Measurements from ENCODE around the gene ARHGDIB.

ARHGDIB gene

DNA sequence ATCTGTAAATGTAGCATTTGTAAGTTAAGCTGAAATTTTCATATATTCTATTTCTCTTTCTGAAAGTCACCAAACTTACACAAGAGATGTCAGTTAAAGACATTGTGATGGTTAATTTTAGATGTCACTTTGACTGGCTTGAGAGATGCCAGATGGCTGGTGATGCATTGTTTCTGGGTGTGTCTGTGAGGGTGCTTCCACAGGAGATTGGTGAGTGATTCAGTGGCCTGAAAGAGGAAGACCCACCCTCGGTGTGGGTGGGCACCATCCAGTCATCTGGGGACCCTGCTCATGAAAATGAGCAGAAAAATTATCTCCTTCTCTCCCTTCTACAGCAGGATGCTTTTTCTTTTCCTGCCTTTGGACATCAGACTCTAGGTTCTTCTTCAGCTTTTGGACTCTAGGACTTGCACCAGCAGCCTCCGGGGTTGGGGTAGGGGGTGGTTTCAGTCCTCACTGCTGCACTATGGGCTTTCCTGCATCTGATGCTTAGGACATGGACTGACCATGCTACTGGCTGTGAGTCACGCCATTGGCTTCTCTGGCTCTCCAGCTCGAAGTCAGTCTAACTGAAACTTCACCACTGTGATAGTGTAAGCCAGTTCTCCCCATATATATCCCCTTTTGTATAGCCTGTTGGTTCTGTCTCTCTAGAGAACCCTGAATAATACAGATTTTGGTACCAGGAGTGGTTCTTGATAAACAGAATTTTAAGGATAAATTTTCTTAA, 32.3 kb upstream of the ARHGDIB start:
- no peak for DNase-seq (ENCODE audit: extremely low read depth, low read depth)
- TF ChIP-seq, protein P1, sequence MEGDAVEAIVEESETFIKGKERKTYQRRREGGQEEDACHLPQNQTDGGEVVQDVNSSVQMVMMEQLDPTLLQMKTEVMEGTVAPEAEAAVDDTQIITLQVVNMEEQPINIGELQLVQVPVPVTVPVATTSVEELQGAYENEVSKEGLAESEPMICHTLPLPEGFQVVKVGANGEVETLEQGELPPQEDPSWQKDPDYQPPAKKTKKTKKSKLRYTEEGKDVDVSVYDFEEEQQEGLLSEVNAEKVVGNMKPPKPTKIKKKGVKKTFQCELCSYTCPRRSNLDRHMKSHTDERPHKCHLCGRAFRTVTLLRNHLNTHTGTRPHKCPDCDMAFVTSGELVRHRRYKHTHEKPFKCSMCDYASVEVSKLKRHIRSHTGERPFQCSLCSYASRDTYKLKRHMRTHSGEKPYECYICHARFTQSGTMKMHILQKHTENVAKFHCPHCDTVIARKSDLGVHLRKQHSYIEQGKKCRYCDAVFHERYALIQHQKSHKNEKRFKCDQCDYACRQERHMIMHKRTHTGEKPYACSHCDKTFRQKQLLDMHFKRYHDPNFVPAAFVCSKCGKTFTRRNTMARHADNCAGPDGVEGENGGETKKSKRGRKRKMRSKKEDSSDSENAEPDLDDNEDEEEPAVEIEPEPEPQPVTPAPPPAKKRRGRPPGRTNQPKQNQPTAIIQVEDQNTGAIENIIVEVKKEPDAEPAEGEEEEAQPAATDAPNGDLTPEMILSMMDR (IDR thresholded peaks at IDR 0.05; ENCODE audit: low read depth, low read length, missing control alignments), result no peak
- H3K4me3 ChIP-seq (replicated peaks; ENCODE audit: low read depth, low read length), result no peak overlapping the region

DNA sequence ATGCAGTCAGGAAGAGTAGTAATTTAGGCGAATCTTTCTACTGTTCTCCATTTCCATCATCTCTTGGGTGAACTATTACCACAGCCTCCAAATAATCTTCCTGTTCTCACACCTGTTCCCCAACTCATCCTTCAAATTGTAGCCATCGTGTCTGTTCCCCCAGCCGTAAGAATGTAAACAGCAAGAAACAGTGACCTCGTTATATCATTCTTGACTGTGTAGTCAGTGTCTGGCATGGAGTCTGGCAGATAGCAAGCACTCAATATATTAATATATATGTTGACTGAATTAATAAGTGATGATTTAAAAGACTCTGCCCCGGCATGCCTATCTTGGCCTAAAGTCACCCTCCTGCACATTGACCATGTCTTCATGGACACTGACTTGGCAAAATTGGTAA, 31.7 kb upstream of the ARHGDIB start:
- TF ChIP-seq, protein P1 (IDR thresholded peaks at IDR 0.05; ENCODE audit: low read depth, low read length, missing control alignments), result no peak
- H3K4me3 ChIP-seq (replicated peaks; ENCODE audit: low read depth, low read length), result no peak overlapping the region
- no peak for DNase-seq (ENCODE audit: extremely low read depth, low read depth)

DNA sequence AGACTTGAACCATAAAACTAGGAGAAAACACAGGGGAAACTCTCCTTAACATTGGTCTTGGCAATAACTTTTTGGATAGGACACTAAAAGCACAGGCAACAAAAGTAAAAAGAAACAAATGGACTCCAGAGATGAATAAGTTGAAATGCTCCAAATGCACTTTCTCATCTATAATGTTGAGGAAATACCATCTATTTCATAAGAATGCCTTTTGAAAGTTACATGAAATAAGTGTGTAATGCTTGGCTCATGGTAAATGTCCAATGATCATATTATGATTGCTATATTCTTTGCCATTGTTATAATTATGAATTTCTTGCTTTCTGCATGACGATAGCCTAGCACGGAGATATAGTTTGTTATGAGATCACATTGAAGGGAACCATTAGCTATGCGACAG, 31.3 kb upstream of the ARHGDIB start:
- TF ChIP-seq, protein P1 (IDR thresholded peaks at IDR 0.05; ENCODE audit: low read depth, low read length, missing control alignments), result no peak
- no peak for DNase-seq (ENCODE audit: extremely low read depth, low read depth)
- no peak overlapping the region for H3K4me3 ChIP-seq (replicated peaks; ENCODE audit: low read depth, low read length)

DNA sequence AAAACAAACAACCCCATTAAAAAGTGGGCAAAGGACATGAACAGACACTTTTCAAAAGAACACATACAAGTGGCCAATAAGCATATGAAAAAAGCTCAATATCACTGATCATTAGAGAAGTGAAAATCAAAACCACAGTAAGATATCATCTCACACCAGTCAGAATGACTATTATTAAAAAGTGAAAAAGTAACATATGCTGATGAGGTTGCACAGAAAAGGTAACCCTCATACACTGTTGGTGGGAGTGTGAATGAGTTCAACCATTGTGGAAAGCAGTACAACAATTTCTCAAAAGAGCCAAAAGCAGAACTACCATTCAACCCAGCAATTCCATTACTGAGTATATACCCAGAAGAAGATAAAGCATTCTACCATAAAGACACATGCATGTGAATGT, 29.7 kb upstream of the ARHGDIB start:
- no peak for DNase-seq (ENCODE audit: extremely low read depth, low read depth)
- TF ChIP-seq, protein P1 (IDR thresholded peaks at IDR 0.05; ENCODE audit: low read depth, low read length, missing control alignments), result no peak
- H3K4me3 ChIP-seq (replicated peaks; ENCODE audit: low read depth, low read length), result no peak overlapping the region

DNA sequence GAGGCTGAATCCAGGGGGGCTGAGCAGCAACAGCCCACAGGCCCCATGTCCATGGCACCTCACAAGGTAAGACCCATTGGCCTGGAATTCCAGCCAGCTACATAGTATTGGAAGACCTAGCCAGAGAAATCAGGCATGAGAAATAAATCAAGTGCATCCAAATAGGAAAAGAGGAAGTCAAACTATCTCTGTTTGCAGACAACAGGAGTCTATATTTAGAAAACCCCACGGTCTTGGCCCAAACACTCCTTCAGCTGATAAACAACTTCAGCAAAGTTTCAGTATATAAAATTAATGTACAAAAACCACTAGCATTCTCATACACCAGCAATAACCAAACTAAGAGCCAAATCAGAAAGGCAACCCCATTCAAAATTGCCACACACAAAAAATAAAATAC, 28.4 kb upstream of the ARHGDIB start:
- no peak overlapping the region for H3K4me3 ChIP-seq (replicated peaks; ENCODE audit: low read depth, low read length)
- TF ChIP-seq, protein P1 (IDR thresholded peaks at IDR 0.05; ENCODE audit: low read depth, low read length, missing control alignments), result no peak
- no peak for DNase-seq (ENCODE audit: extremely low read depth, low read depth)

DNA sequence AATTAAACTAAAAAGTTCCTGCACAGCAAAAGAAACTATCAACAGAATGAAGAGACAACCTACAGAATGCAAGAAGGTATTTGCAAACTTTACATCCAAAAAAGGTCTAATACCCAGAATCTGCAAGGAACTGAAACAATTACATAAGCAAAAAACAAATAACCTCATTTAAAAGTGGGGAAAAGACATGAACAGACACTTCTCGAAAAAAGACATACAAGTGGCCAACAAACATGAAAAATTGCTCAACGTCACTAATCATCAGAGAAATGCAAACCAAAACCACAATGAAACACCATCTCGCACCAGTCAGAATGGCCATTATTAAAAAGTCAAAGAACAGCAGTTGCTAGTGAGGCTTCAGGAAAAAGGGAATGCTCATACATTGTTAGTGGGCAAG, 26.6 kb upstream of the ARHGDIB start:
- H3K4me3 ChIP-seq (replicated peaks; ENCODE audit: low read depth, low read length), result no peak overlapping the region
- TF ChIP-seq, protein P1 (IDR thresholded peaks at IDR 0.05; ENCODE audit: low read depth, low read length, missing control alignments), result no peak
- DNase-seq (ENCODE audit: extremely low read depth, low read depth), result no peak

DNA sequence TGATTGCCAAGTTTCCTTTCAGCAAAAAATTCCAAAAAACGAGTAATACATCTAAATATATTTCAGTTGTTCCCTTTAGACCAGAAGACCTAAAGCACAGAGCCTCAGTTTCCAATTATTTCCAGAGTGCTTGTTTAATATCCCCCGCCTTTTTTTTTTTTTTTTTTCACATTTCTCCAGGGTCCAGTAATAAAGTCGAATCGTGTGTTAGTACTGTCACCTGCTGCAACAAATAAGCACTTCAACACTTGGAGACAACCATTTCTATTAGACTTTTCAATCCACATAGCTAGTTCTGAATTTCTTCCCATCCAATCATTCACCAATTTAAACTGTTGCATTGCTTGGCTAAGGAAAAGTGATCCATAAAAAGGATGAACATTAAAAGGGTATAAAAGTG, 25.0 kb upstream of the ARHGDIB start:
- H3K4me3 ChIP-seq (replicated peaks; ENCODE audit: low read depth, low read length), result no peak overlapping the region
- no peak for DNase-seq (ENCODE audit: extremely low read depth, low read depth)
- TF ChIP-seq, protein P1 (IDR thresholded peaks at IDR 0.05; ENCODE audit: low read depth, low read length, missing control alignments), result no peak
